Measurements from ENCODE around the gene RABL2A.
"Not testable (repeated sequence)": the region's sequence is repeated elsewhere in the genome, so short reads cannot be mapped to it uniquely, and the experiment has no call there.

RABL2A gene

DNA sequence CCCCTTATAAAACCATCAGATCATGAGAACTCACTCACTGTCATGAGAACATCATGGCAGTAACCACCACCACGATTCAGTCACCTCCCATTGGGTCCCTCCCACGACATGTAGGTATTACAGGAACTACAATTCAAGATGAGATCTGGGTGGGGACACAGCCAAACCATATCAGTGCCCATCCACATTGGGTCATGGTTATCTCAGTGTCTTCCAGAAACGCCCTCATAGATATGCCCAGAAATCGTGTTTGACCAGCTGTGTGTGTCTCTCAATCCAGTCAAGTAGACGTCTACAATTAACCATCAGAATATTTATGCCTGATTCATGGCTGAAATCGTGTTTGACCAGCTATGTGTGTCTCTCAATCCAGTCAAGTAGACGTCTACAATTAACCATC is 17.2 kb upstream of the RABL2A start:
- not testable (repeated sequence) for DNase-seq (ENCODE audit: low read depth in 2 of 2)

DNA sequence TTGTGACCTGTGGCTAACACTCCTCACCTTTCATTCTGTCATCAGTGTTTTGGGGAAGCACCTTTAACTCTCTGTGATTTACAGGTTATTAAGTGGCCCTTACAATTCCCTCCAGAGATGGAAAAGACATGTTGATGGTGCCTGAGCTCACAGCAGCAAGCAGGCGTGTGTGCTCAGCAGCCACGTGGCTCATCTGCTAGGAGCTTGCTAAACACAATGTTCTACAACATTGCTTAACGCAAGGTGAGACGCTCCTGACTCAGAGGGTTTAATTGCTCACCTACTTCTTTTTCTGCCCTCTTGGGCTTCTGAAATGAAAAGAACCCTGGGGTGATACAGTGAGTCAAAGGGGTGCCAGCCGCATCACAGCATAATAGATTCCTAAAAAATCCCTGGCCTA is 6.1 kb upstream of the RABL2A start:
- not testable (repeated sequence) for DNase-seq (ENCODE audit: low read depth in 2 of 2)

DNA sequence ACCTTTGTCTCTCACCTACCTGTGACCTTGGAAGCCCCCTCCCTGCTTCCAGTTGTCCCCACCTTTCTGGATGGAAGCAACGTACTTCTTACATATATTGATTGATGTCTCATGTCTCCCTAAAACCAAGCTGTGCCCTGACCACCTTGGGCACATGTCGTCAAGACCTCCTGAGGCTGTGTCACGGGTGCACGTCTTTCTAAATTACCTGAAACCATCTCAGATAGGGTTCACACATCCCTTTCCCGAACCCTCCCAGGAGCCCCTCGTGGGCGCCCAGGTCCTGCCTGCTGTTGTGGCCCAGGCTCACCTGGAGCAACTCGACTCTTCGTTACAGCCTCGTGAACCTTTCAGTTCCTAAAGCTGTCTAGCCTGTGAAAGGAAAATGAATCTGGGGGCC is 1.2 kb upstream of the RABL2A start:
- not testable (repeated sequence) for DNase-seq (ENCODE audit: low read depth in 2 of 2)

DNA sequence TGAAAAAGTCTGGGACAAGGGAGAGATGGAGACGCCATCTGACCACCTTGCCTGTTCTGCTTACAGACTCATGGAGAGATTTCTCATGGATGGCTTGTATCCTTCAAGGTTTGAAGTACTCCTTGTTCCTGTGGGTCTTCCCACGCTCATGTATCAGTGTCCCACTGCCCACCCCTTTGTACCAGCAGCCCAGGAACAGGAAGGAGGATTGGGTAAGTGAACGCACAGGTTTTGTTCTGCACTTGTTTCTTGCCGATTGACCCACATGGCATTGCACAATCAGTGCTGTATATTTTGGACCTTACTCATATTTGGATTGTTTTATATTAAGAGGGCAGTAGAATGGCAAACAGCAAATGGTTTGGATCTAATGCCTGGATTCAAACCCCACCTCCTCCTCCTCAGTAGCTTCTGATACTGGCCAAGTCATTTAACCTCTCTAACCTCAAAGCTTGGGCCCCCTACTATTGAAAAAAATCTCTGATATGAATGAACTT is 5.8 kb downstream of the RABL2A start:
- not testable (repeated sequence) for DNase-seq (ENCODE audit: low read depth in 2 of 2)

DNA sequence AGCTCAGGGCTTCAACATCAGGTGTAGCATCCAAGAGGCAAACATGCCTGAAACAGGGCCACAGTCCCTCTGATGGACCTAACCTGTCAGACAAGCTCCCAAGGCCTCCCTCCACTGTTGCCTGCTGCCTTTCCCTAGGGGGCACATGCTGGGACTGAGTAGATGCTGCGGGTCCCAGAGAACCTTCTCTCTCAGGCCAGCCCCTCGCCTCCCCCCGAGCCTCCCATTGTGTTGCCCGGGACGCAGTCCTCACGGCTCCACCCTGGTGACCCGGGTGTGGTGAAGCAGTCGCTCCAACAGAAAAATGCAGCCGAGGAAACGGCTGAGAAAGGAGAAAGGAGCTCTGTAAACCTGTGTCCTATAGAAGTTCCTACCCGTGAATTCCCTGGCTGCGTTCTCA is 8.3 kb downstream of the RABL2A start:
- not testable (repeated sequence) for DNase-seq (ENCODE audit: low read depth in 2 of 2)

DNA sequence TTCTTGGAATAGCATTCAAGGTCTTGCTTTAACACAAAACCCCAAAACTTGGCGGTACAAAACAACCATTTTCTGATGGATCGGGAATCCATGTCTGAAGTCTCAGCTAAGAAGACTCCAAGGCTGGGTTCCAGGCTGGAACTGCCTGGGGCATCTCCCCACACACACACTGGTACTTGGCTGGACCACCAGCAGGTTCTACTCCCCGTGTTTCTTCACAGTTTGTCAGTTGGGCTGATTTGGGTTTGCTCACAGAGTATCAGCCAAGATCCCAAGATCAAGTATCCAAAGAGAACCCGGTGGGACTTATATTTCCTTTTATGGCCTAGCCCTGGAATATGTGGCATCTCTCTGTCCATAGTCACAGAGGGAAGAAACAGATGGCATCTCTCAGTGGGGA is 9.2 kb downstream of the RABL2A start:
- DNase-seq (ENCODE audit: low read depth in 2 of 2): not testable (repeated sequence)

DNA sequence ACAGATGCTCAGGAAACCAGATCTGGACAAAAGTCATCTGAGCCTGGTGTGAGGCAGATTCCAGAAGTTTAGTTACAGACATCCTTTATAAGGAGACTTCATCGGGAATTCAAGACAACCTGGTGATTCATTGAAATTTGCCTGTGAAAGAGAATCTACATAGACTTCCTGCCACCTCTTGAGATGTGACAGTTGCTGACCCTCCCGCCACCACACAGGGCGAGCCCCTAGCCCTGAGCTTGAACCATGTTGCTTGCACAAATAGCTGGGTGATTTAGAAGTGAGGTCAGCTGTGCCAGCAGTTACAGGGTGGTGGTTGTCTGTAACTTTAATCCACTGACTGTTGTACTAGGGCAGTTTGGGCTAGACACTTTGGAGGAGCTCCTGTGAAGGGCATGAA is 11.0 kb downstream of the RABL2A start:
- DNase-seq (ENCODE audit: low read depth in 2 of 2): not testable (repeated sequence)

DNA sequence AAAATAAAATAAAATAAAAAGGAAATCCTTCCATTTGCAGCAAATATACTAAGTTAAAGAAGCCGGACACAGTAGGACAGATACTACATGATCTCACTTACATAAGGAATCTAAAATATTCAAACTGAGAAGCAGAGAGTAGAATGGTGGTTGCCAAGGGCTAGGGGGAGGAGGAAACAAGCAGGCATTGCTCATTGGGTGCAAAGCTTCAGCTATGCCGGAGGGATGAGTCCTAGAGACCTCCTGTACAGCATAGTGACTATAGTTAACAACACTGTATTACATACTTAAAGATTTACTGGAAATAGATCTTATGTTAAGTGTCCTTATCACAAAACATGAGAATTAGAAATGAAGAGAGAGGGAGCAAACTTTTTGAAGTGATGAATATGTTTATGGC is 19.2 kb downstream of the RABL2A start:
- not testable (repeated sequence) for DNase-seq (ENCODE audit: low read depth in 2 of 2)

DNA sequence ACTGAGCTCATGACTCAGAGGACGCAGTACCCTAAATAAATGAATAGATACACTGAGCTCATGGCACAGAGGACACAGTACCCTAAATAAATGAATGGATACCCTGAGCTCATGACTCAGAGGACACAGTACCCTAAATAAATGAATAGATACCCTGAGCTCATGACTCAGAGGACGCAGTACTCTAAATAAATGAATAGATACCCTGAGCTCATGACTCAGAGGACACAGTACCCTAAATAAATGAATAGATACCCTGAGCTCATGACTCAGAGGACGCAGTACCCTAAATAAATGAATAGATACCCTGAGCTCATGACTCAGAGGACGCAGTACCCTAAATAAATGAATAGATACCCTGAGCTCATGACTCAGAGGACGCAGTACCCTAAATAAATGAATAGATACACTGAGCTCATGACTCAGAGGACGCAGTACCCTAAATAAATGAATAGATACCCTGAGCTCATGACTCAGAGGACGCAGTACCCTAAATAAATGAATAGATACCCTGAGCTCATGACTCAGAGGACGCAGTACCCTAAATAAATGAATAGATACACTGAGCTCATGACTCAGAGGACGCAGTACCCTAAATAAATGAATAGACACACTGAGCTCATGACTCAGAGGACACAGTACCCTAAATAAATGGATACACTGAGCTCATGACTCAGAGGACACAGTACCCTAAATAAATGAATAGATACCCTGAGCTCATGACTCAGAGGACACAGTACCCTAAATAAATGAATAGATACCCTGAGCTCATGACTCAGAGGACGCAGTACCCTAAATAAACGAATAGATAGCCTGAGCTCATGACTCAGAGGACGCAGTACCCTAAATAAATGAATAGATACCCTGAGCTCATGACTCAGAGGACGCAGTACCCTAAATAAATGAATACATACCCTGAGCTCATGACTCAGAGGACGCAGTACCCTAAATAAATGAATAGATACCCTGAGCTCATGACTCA is 24.1 kb downstream of the RABL2A start:
- not testable (repeated sequence) for DNase-seq (ENCODE audit: low read depth in 2 of 2)

DNA sequence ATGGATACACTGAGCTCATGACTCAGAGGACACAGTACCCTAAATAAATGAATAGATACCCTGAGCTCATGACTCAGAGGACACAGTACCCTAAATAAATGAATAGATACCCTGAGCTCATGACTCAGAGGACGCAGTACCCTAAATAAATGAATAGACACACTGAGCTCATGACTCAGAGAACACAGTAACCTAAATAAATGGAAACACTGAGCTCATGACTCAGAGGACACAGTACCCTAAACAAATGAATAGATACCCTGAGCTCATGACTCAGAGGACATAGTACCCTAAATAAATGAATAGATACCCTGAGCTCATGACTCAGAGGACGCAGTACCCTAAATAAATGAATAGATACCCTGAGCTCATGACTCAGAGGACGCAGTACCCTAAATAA is 25.5 kb downstream of the RABL2A start:
- not testable (repeated sequence) for DNase-seq (ENCODE audit: low read depth in 2 of 2)

DNA sequence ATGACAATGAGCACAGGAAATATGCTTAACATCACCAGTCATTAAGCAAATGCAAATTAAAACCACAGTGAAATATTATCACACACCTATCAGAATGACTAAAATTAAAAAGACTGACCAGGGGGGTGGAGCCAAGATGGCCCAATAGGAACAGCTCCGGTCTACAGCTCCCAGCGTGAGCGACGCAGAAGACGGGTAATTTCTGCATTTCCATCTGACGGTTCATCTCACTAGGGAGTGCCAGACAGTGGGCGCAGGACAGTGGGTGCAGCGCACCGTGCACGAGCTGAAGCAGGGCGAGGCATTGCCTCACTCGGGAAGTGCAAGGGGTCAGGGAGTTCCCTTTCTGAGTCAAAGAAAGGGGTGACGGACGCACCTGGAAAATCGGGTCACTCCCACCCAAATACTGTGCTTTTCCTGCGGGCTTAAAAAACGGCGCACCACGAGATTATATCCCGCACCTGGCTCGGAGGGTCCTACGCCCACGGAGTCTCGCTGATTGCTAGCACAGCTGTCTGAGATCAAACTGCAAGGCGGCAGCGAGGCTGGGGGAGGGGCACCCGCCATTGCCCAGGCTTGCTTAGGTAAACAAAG is 29.1 kb downstream of the RABL2A start:
- not testable (repeated sequence) for DNase-seq (ENCODE audit: low read depth in 2 of 2)

DNA sequence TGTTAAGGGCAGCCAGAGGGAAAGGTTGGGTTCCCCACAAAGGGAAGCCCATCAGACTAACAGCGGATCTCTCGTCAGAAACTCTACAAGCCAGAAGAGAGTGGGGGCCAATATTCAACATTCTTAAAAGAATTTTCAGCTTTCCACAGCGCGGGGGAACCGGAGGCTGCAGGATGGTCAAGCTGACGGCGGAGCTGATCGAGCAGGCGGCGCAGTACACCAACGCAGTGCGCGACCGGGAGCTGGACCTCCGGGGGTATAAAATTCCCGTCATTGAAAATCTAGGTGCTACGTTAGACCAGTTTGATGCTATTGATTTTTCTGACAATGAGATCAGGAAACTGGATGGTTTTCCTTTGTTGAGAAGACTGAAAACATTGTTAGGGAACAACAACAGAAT is 30.7 kb downstream of the RABL2A start:
- not testable (repeated sequence) for DNase-seq (ENCODE audit: low read depth in 2 of 2)

DNA sequence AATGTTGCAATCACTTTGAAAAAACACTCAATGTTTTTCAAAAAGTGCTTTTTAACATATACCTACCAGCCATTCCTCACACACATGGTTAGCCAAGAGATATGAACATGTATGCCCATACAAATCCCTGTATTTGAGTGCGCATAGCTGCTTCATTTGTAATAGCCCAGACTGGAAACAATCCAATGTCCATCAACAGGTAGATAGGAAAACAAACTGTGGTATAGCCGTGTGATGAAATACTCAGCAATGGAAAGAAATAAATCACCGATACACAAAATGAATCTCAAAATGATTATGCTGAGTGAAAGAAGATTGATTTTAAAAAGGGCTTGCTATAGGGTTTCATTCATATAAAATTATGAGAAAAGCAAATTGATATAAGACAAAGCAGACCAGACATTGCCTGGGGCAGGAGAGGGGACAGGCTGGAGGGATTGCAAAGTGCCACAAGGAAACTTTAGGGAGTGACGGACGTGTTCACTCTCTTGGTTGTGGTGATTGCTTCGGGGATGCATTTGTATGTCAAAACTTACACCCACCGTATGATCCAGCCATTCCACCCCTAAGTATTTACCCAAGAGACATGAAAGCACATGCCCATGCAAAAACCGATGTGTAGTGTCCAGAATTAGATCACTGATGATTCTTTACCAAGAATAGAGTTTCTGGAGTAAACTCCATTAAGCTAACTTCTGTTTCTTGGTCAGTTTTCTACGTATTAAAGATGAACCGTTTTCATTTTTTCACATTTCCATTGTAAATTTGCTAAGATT is 36.4 kb downstream of the RABL2A start:
- not testable (repeated sequence) for DNase-seq (ENCODE audit: low read depth in 2 of 2)

DNA sequence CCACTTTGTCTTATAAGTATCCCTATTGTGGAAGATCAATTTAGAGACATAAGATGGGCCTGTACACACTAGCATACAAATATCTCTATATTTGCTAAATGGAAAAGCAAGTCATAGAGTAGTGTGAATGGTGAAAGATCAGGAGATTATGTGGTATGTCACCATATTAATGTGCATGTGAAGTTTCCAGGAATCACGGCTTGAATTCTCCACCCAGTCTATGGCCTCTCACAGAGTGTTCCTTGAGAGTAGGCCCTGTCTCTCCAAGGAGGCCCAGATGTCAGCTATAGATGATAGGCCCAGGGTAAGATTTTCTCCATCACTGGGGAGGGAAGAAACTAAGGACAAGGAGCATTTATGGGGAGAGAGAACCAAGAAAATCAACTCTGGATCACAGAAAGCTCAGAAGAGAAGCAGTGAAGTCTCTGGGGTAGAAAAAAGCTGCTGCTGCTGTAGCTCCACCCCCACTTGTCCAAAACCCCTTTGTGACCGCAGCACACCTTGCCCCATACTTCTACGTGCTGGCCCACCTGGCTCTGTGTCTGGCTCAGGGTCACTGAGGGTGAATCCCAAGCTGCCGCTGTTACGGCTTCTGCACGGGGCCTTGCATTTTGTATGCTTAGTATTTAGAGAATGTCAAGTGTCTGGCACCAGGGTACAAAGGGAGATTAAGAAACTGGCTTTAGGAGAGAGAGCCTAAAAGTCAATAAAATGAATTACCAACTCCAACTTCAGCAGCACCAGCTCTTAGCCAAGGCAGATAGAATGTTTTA is 37.9 kb downstream of the RABL2A start:
- DNase-seq (ENCODE audit: low read depth in 2 of 2): not testable (repeated sequence)

DNA sequence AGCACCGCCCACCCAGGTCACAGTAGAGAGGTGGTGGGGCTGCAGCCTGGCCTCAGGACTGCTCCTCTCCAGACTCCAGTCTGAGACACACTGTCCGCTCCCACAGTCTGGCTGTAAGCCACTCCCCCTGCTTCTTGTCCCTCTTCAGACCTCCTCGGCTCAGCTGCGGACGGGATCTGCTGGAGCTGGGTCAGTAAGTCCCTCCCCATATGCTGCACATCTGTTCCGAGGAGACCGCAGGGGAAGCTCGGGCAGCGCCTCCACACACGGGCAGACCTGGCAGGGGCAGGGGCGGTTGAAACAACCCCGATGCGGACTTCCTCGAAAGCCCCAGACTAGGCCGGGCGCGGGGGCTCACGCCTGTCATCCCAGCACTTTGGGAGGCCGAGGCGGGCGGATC is 41.9 kb downstream of the RABL2A start:
- DNase-seq (ENCODE audit: low read depth in 2 of 2): not testable (repeated sequence)

DNA sequence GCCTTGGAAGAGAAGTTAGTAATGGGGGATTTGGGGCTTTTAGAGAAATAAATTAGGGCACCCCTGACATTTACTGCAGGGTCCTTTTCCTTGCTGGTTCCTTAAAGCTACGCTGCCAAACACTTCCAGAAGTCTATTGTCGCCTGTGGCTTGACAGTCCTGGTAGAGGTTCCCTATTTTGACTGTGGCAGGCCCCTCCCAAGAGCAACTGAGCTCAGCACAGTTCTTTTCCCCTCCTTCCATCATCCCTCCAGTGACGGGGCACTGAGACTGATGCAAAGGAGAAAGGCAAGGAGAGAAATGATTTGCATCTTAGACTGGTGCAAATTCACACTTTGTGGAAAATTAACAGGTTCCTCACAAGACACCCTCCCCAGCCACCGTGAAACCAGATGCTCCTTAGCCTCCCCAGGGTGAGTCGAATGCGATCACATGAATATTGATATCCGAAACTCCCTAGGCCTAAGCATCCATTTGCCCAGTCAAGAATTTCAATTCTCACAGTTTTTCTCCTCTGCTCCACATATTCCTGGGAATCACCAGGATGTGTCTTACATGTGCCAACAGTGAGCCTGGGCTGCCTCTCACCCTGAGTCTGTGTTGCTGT is 45.4 kb downstream of the RABL2A start:
- no peak for DNase-seq (ENCODE audit: low read depth in 2 of 2)

DNA sequence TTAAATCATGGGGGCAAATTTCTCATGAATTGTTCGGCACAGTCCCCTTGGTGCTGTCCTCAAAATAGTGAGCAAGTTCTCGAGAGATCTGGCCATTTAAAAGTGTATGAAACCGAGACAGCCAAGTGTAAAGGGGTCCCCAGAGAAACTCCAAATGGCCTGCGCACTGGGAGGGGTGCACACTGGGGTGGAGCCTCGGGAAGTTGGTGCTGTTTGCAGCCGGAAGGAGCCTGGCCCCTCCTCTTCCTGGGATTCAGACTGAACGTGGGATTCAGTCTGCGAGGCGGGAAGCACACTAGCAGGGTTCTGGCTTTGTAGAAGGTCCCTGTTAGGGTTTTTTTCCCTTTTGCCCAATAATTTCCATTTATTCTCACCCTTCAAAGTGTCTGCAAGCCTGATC is 48.8 kb downstream of the RABL2A start:
- DNase-seq (ENCODE audit: low read depth in 2 of 2): no peak

DNA sequence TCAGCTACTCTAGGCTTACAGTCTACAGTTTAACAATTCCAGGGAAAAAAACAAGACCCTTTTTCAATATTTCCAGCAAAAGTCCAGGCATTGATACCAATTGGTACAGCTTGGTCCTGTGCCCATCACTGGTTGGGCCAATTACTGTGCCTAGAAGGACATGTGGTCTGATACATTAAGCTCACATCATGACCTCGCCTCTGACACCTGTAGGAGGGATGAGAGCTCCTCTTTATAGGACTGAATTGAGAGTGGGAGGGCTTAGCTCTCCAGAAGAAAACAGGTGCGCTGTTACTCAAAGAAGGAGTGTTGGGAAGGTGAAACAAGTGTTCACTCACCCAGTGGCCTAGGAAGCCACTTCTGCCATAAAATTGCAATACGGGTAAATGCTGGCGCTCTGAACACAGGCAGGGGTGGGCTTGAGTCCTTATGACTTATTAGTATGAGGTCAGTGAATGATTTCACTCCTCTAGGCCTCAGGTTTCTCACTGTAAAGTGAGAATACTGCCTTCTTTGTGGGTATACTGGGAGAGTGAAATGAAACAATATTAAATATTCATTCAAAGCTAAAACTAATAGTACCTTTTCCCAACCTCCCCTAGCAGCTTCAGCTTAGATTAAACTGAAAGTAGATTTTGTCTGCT is 49.7 kb downstream of the RABL2A start:
- DNase-seq (ENCODE audit: low read depth in 2 of 2): no peak

DNA sequence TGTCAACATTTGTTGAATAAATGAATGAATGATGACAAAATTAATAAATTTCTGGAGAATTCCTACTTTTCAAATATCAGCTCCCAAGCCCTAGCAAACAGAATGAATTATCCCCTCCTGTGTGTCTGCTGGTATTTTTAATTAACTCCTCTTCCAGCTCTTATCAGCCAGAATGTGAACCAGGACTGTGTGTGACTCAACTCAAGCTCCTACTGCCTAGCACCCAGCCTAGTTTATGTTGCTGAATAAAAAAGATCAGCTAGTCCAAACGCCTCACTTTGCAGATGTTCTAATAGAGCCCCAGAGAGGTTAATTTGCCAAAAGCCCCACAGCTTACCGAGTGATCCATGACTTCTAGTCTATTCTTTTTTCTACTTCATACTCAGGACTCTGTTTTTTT is 50.3 kb downstream of the RABL2A start:
- DNase-seq (ENCODE audit: low read depth in 2 of 2): no peak

DNA sequence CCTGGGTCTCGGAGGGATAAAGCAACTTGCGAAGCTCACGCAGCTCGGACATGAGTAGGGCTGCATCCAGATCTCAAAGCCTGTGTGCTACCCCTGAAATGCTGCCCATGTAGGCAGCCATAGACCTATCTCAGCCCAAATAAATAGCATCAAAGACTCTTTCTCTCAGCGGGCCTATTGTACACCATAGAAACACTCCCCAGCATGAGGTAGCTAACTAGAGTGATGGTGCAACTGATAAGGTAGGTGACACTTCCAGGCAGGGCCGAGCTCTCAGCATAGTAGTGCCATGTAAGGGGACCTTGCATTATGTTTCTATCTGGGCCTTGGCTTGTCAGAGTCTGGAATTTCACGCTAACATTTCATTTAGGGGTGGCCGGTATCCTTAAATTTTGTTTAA is 52.4 kb downstream of the RABL2A start:
- DNase-seq (ENCODE audit: low read depth in 2 of 2): no peak
